PC-9 (cell line): ENCODE results near the gene PTPRD.

ENCODE experiments used
- CTCF ChIP-seq: fragments of 200-600 bp; sonication (generic); conservative IDR thresholded peaks from 2 replicates; pipeline ENCODE4 v1.6.1; 2017; ENCODE audit warnings: mixed run types, antibody characterized with exemption, mild to moderate bottlenecking, moderate library complexity
- EZH2 ChIP-seq: fragments of 200-600 bp; sonication (generic); IDR thresholded peaks from 2 replicates; pipeline ENCODE4 v1.8.0; 2017; ENCODE audit warnings: antibody characterized with exemption, low read depth

- TF ChIP-seq CTCF (no peak), EZH2 (no peak)
Observed at GRCh38 chr9:10253341-10253740, 359.5 kb downstream of the PTPRD start.
